Measurements from ENCODE around the gene PMIS2.

GRCh38 chr19:35633727-35634440, 47.9 kb downstream of the PMIS2 start:
- TF ChIP-seq CTCF (IDR thresholded peaks at IDR 0.05): no peak
- no peak for TF ChIP-seq POLR2A (IDR thresholded peaks at IDR 0.05)
